Peyer's patch (tissue), 4 donors: ENCODE results near the gene ODC1.

Experiments used
- CTCF ChIP-seq, 6 experiments: fragments of 450-650 bp in 4 of 6; fragments of 200-600 bp in 2 of 6; sonication (generic) in 1 of 6; IDR thresholded peaks; one replicate each; pipeline ENCODE4 v1.5.1; 2017 to 2019; ENCODE audit warnings: antibody characterized with exemption in 6 of 6, mild to moderate bottlenecking in 3 of 6, moderate library complexity in 1 of 6
- POLR2A ChIP-seq, 2 donors: fragments of 450-650 bp; IDR thresholded peaks; one replicate each; pipeline ENCODE4 v1.5.1; 2017; ENCODE audit warnings: antibody characterized with exemption in 2 of 2, mild to moderate bottlenecking in 2 of 2, moderate library complexity in 2 of 2

- TF ChIP-seq CTCF (IDR thresholded peaks at IDR 0.05) (no peak), POLR2A (IDR thresholded peaks at IDR 0.05) (no peak)
Observed at GRCh38 chr2:10460366-10460796, 12.3 kb upstream of the ODC1 start.
